HL-60/S4 (cell line): ENCODE measurements around the gene PHC2.

ENCODE experiments used
- in situ Hi-C: fragments of 300-500 bp; cut with MboI; formaldehyde crosslinking; loops from 2 replicates; pipeline ENCODE4 v1.14.3; 2022; ENCODE audit warnings: low sequenced_read_pairs

The PHC2 gene

GRCh38 chr1:33455539-33456501 lies 24.9 kb upstream of the PHC2 start:
- in situ Hi-C loops = no loop called here

GRCh38 chr1:33454646-33455282 lies 23.9 kb upstream of the PHC2 start:
- in situ Hi-C loops = no loop called here

GRCh38 chr1:33446590-33446989 lies 15.7 kb upstream of the PHC2 start:
- in situ Hi-C loops = no loop called here

GRCh38 chr1:33445108-33445507 lies 14.2 kb upstream of the PHC2 start:
- in situ Hi-C loops = no loop called here

GRCh38 chr1:33443705-33444180 lies 12.8 kb upstream of the PHC2 start:
- in situ Hi-C loops = no loop called here

- in situ Hi-C loops = no loop called here
These were observed 12.3 kb upstream of the PHC2 start for GRCh38 chr1:33443080-33443704.

- in situ Hi-C loops = no loop called here
These were observed 11.2 kb upstream of the PHC2 start for GRCh38 chr1:33442141-33442540.

- in situ Hi-C loops = no loop called here
These were observed 10.3 kb upstream of the PHC2 start for GRCh38 chr1:33441088-33441745.

GRCh38 chr1:33439662-33440061 lies 8.8 kb upstream of the PHC2 start:
- in situ Hi-C loops = no loop called here

GRCh38 chr1:33438364-33439160 lies 7.7 kb upstream of the PHC2 start:
- in situ Hi-C loops = no loop called here

GRCh38 chr1:33436557-33437285 lies 5.8 kb upstream of the PHC2 start:
- in situ Hi-C loops = no loop called here

GRCh38 chr1:33435096-33435820 lies 4.4 kb upstream of the PHC2 start:
- in situ Hi-C loops = no loop called here

GRCh38 chr1:33434363-33434750 lies 3.5 kb upstream of the PHC2 start:
- in situ Hi-C loops = no loop called here

GRCh38 chr1:33433509-33434362 lies 2.8 kb upstream of the PHC2 start:
- in situ Hi-C loops = no loop called here

GRCh38 chr1:33429856-33430691 lies 821 bp downstream of the PHC2 start:
- in situ Hi-C loops = no loop called here

- in situ Hi-C loops = no loop called here
These were observed 1.6 kb downstream of the PHC2 start for GRCh38 chr1:33429332-33429731.

- in situ Hi-C loops = no loop called here
These were observed 2.2 kb downstream of the PHC2 start for GRCh38 chr1:33428661-33429060.
